T-cell (primary cell): ENCODE data around the gene ELMO1. TPM values are rescaled to one million over a fixed set of nuclear protein-coding genes. Genes with fewer than 3 reads are reported as not detected.

ENCODE experiments used
- ATAC-seq, 4 experiments: fragments of 200-7000 bp in 3 of 4; fragments of 150-1000 bp in 1 of 4; cut with Tn5 transposase; replicated peaks in 1 of 4; 1 replicate in 3 of 4; 2 replicates in 1 of 4; pipeline ENCODE4 v1.10.0; 2021; ENCODE audit warnings: moderate library complexity in 3 of 4, mild to moderate bottlenecking in 2 of 4, moderate number of reproducible peaks in 1 of 4
- CTCF ChIA-PET, 2 donors: fragments of 300-600 bp; sonication (Branson Sonifier 250); formaldehyde crosslinking; loops; one replicate each; lab custom pipeline; 2022; ENCODE audit warnings: antibody characterized with exemption in 2 of 2; lab: Charles Lee
- POLR2A ChIA-PET, 2 donors: fragments of 300-600 bp; sonication (Branson Sonifier 250); formaldehyde crosslinking; loops; one replicate each; lab custom pipeline; 2022; ENCODE audit warnings: antibody characterized with exemption in 2 of 2; lab: Charles Lee
- DNase-seq, 35 experiments: peaks; one replicate each; pipeline versions ENCODE4 v3.0.0 to v3.0.0-alpha.2; 2013 to 2023
- H3K27ac ChIP-seq: one replicate; pipeline ENCODE4 v1.5.1; 2013; ENCODE audit warnings: low read length
- H3K27me3 ChIP-seq, 2 experiments: replicated peaks in 1 of 2; 1 replicate in 1 of 2; 2 replicates in 1 of 2; pipeline versions ENCODE4 v1.6.1 to v1.7.0; 2013; ENCODE audit warnings: low read length in 1 of 2, mixed read lengths in 1 of 2; ENCODE audit not compliant: control insufficient read depth in 2 of 2, insufficient read depth in 2 of 2; ENCODE audit errors: extremely low read depth in 1 of 2
- H3K36me3 ChIP-seq, 2 donors: 1 replicate in 1 of 2; 2 replicates in 1 of 2; pipeline versions ENCODE4 v1.6.1 to v1.7.0; 2013; ENCODE audit warnings: low read length in 1 of 2; ENCODE audit not compliant: control insufficient read depth in 2 of 2, insufficient read depth in 1 of 2; ENCODE audit errors: extremely low read depth in 1 of 2
- H3K4me1 ChIP-seq, 2 experiments: 1 replicate in 1 of 2; 2 replicates in 1 of 2; pipeline versions ENCODE4 v1.6.1 to v1.7.0; 2013; ENCODE audit warnings: low read length in 2 of 2, mixed read lengths in 1 of 2; ENCODE audit not compliant: insufficient read depth in 2 of 2, control insufficient read depth in 1 of 2; ENCODE audit errors: extremely low read depth in 1 of 2
- H3K4me3 ChIP-seq, 2 donors: 1 replicate in 1 of 2; 2 replicates in 1 of 2; pipeline versions ENCODE4 v1.5.1 to v1.7.0; 2013; ENCODE audit warnings: mild to moderate bottlenecking in 2 of 2, low read length in 1 of 2, moderate library complexity in 1 of 2; ENCODE audit not compliant: control insufficient read depth in 1 of 2; ENCODE audit errors: extremely low read depth in 1 of 2
- H3K9me3 ChIP-seq: 2 replicates; pipeline ENCODE4 v1.7.0; 2013
- H3K27ac Mint-ChIP-seq, 2 donors: one replicate each; pipeline ENCODE4 v1.8.0; 2020 to 2021; ENCODE audit warnings: mild to moderate bottlenecking in 2 of 2, mixed read lengths in 2 of 2
- H3K27me3 Mint-ChIP-seq, 2 donors: one replicate each; pipeline ENCODE4 v1.8.0; 2021 to 2022; ENCODE audit warnings: mixed read lengths in 2 of 2
- H3K36me3 Mint-ChIP-seq: one replicate; pipeline ENCODE4 v1.8.0; 2021; ENCODE audit warnings: mixed read lengths
- H3K4me1 Mint-ChIP-seq, 3 donors: one replicate each; pipeline ENCODE4 v1.8.0; 2020 to 2022; ENCODE audit warnings: mixed read lengths in 3 of 3, mild to moderate bottlenecking in 1 of 3
- H3K4me3 Mint-ChIP-seq, 3 donors: one replicate each; pipeline ENCODE4 v1.8.0; 2020 to 2022; ENCODE audit warnings: mild to moderate bottlenecking in 3 of 3, mixed read lengths in 3 of 3, moderate library complexity in 3 of 3
- H3K9me3 Mint-ChIP-seq, 3 donors: one replicate each; pipeline ENCODE4 v1.8.0; 2020 to 2022; ENCODE audit warnings: mixed read lengths in 3 of 3
- WGBS: methylation state at CpG from one replicate; pipeline ENCODE4 v1.1.5; 2013; ENCODE audit warnings: missing lambda C conversion rate; ENCODE audit not compliant: insufficient coverage; 5-methylcytosine and 5-hydroxymethylcytosine counted together
- total RNA-seq, 35 experiments: library from RNA in 6 of 35; stranded (reverse) in 6 of 35; fragments of 120-200 nt in 1 of 35; gene quantifications; one replicate each; pipeline versions ENCODE4 v1.2.1 to v1.2.4 and lab custom pipeline; 2013 to 2026

ELMO1 gene
- total RNA-seq, 5 donors from 2014 or later (not counting 1 experiment from before 2014, with no cell fraction given), result 101 to 149 (median 113) TPM

DNA sequence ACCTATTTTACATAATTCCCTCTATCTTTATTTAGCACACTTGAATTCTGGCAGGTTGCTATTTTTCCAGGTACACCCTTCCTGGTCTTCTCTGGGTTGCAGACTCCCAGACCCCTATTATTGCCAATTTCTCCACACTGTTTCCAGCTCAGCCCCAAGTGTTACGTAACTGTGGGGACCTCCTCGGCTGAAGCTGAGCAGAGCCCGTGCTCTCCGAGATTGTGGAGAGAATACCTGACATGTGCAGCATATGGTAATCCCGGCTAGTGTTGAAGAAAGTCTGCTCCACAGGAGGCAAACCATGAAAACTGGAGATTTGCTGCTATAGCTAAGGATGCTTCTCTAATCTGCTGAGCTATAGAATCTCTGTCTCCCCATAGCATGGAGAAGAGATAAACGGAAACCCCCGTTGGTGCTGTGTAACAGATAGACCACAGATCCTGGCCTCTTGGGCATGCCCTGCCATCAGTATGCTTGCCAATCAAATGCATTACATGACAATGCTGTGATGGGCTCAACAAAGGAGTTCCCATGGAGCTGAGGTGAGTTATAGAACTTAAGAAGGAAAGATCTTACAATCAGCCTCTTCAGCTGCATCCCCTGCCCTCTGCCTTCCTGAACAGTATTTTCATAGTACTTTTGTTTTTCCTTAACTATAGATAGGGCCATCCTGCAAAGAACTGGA is 579.8 kb downstream of the ELMO1 start:
- peaks cover 0 to 19% of the 10 kb centered on the region in 2 experiments for H3K4me1 ChIP-seq
- 96% methylated on average over 7 of the region's 7 CpGs for WGBS
- CTCF ChIA-PET, result no interaction called here
- H3K36me3 ChIP-seq, result peaks cover 3 to 43% of the 10 kb centered on the region in 2 donors
- H3K27me3 ChIP-seq, result no peaks in the 10 kb centered on the region
- no peak overlapping the region for H3K27ac Mint-ChIP-seq
- no peak overlapping the region for H3K4me3 ChIP-seq
- H3K27me3 Mint-ChIP-seq, result no peaks in the 10 kb centered on the region
- no peak overlapping the region for H3K27ac ChIP-seq
- H3K36me3 Mint-ChIP-seq, result peaks cover 85% of the 10 kb centered on the region
- H3K4me1 Mint-ChIP-seq, result peaks cover 17 to 57% (median 39%) of the 10 kb centered on the region in 3 donors
- POLR2A ChIA-PET, result no interaction called here
- ATAC-seq (no peak), DNase-seq (no peak)
- no peaks in the 10 kb centered on the region for H3K9me3 Mint-ChIP-seq
- no peaks in the 10 kb centered on the region for H3K9me3 ChIP-seq
- H3K4me3 Mint-ChIP-seq, result no peak overlapping the region

DNA sequence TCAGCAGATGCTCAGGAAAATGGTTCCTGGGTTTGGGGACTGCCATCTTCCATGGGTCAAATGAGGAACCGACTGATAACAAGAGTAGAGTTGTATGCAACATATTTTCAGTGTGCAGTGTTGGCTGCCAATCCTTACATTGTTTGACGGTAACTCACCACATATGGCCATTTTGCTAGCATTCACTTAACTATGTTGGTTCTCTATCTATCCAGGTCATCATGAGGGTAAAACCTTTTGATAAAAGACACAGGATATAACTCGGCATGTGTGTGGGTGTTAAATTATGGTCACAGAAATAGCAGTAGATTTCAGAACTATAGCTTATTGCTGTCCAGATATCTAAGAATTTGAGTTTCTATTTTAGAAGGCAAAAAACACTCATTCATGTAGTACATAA is 583.6 kb downstream of the ELMO1 start:
- H3K27ac ChIP-seq, result peak overlapping the region; percentile 36
- peaks cover 18 to 53% (median 43%) of the 10 kb centered on the region in 3 donors for H3K4me1 Mint-ChIP-seq
- ChIA-PET POLR2A (no interaction called here), CTCF (no interaction called here)
- H3K9me3 ChIP-seq, result no peaks in the 10 kb centered on the region
- H3K4me1 ChIP-seq, result peaks cover 0 to 18% of the 10 kb centered on the region in 2 experiments
- peak in 2 of 4 experiments; percentile 32 to 44 for ATAC-seq
- no peaks in the 10 kb centered on the region for H3K27me3 Mint-ChIP-seq
- peaks cover 4 to 35% of the 10 kb centered on the region in 2 donors for H3K36me3 ChIP-seq
- WGBS, result 67% methylated on average over 1 of the region's 3 CpGs
- H3K27ac Mint-ChIP-seq, result peak overlapping the region; percentile 63 to 66
- H3K4me3 Mint-ChIP-seq, result no peak overlapping the region
- peaks cover 87% of the 10 kb centered on the region for H3K36me3 Mint-ChIP-seq
- no peak overlapping the region for H3K4me3 ChIP-seq
- DNase-seq, result peak in 1 of 35 experiments; percentile 34
- H3K27me3 ChIP-seq, result no peaks in the 10 kb centered on the region
- H3K9me3 Mint-ChIP-seq, result no peaks in the 10 kb centered on the region

DNA sequence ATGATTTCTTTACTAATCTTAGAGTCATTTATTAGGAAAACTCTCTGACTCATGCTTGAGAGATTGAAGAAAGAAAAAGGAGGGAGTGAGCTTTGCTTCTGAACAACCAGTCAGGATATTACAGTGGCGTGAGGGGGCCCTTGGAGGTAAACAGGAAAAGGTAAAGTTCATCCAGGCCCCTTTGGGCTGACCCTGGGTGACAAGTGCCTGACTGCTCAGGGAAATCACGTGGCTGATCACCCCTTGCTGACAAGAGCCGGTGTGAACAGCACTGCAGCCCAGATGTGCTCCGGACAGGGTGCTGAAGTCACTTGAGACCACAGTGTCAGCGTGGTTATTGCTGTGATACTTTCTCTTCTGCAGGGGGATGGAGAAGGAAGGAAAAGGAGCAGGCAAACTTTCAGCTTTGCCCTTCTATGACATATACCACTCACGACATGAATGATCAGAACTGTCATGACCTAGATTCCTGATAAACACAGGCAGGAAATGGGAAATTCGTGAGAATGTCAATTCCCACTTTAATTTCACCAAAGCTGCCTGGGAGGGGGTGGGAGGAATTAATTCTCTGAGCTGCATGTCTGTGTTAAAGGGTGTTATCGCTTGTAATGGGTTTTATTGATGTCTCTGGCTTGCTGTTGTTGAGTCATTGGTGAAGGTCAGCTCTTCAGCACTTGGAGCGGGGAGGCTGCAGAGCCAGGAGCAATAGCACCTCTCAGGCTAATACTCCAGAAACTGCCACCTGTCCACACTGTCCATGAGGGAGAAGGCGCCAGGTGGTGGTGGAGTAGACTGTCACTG is 584.6 kb downstream of the ELMO1 start:
- H3K27me3 Mint-ChIP-seq, result no peaks in the 10 kb centered on the region
- ChIA-PET POLR2A (interaction anchor here (0.5 to 0.7 kb wide), 2 partner anchors 14 to 383 kb away, joined by 3 to 7 read pairs; no protein-coding TSS in a partner anchor), CTCF (no interaction called here)
- H3K36me3 Mint-ChIP-seq, result peaks cover 87% of the 10 kb centered on the region
- H3K9me3 Mint-ChIP-seq, result no peaks in the 10 kb centered on the region
- WGBS, result 68% methylated on average over 3 of the region's 10 CpGs
- peaks cover 4 to 40% of the 10 kb centered on the region in 2 donors for H3K36me3 ChIP-seq
- ATAC-seq (peak in 3 of 4 experiments; percentile 31 to 64 (median 60)), DNase-seq (peak in 31 of 35 experiments; percentile 4 to 55 (median 23))
- no peaks in the 10 kb centered on the region for H3K9me3 ChIP-seq
- H3K27ac Mint-ChIP-seq, result peak overlapping the region; percentile 63 to 66
- H3K4me1 ChIP-seq, result peaks cover 0 to 18% of the 10 kb centered on the region in 2 experiments
- no peaks in the 10 kb centered on the region for H3K27me3 ChIP-seq
- no peak overlapping the region for H3K4me3 ChIP-seq
- peaks cover 14 to 53% (median 43%) of the 10 kb centered on the region in 3 donors for H3K4me1 Mint-ChIP-seq
- H3K4me3 Mint-ChIP-seq, result peak overlapping the region in 1 of 3 donors; percentile 10
- peak overlapping the region; percentile 37 for H3K27ac ChIP-seq

DNA sequence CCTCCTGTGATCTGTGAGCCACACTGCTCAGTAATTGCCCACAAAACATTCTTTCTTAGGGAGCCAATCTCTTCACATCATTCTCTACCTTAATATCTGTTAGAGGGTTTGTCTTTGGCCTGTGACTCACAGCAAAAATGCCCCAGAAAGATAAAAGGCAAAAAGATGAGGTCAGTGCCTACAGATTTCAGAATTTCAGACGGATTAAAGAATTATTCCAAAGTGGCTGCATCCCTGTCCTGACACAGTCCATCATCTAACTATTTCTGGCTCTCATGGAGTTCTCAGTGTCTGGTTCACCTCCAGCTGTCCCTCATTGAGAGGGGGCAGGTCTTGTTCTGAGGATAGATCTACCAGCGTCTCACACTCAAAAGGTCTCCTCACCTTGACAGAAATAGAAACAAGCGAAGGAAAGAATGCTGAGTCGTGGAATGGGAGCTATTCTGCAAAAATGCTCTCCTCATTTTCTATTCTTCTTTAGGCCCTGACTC is 585.8 kb downstream of the ELMO1 start:
- Histone ChIP-seq H3K36me3 (peaks cover 4 to 49% of the 10 kb centered on the region in 2 donors), H3K27me3 (no peaks in the 10 kb centered on the region), H3K4me1 (peaks cover 0 to 18% of the 10 kb centered on the region in 2 experiments), H3K27ac (no peak overlapping the region), H3K4me3 (no peak overlapping the region), H3K9me3 (no peaks in the 10 kb centered on the region)
- 100% methylated on average over 2 of the region's 4 CpGs for WGBS
- Mint-ChIP-seq H3K27ac (no peak overlapping the region), H3K27me3 (no peaks in the 10 kb centered on the region), H3K9me3 (peaks cover 0 to 4% (median 0%) of the 10 kb centered on the region in 3 donors), H3K36me3 (peaks cover 88% of the 10 kb centered on the region), H3K4me1 (peaks cover 14 to 46% (median 41%) of the 10 kb centered on the region in 3 donors), H3K4me3 (no peak overlapping the region)
- ChIA-PET CTCF (no interaction called here), POLR2A (no interaction called here)
- DNase-seq, result no peak
- ATAC-seq, result no peak

DNA sequence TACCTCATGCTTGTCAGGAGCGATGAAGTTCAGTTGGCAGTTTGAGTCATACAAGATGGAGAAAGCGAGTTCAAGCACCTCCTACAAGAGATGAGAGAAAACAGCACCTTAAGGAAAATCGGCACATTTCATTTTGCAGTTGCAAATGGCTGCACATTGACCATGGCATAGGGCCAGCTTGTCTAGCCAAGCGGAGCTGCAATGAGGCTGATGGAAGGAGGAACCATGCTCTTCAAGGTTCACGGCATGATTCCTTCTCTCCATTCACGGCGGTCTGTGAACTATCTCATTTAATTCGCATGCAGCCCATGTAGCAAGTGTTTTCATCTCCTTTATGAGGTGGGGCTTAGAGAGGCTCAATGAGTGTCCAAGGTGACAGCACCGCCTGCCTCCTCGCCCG is 587.0 kb downstream of the ELMO1 start:
- POLR2A ChIA-PET, result interaction anchor here in 1 of 2 donors (0.5 kb wide), 1 partner anchor 27 kb away, joined by 3 read pairs; no protein-coding TSS in a partner anchor
- Mint-ChIP-seq H3K36me3 (peaks cover 89% of the 10 kb centered on the region), H3K27ac (no peak overlapping the region), H3K4me1 (peaks cover 14 to 35% (median 30%) of the 10 kb centered on the region in 3 donors), H3K27me3 (no peaks in the 10 kb centered on the region), H3K4me3 (no peak overlapping the region), H3K9me3 (peaks cover 0 to 4% (median 0%) of the 10 kb centered on the region in 3 donors)
- CTCF ChIA-PET, result no interaction called here
- peaks cover 4 to 50% of the 10 kb centered on the region in 2 donors for H3K36me3 ChIP-seq
- H3K9me3 ChIP-seq, result no peaks in the 10 kb centered on the region
- H3K27ac ChIP-seq, result no peak overlapping the region
- no peaks in the 10 kb centered on the region for H3K27me3 ChIP-seq
- no peak for ATAC-seq
- H3K4me1 ChIP-seq, result peaks cover 0 to 14% of the 10 kb centered on the region in 2 experiments
- 96% methylated on average over 5 of the region's 11 CpGs for WGBS
- H3K4me3 ChIP-seq, result no peak overlapping the region
- no peak for DNase-seq

DNA sequence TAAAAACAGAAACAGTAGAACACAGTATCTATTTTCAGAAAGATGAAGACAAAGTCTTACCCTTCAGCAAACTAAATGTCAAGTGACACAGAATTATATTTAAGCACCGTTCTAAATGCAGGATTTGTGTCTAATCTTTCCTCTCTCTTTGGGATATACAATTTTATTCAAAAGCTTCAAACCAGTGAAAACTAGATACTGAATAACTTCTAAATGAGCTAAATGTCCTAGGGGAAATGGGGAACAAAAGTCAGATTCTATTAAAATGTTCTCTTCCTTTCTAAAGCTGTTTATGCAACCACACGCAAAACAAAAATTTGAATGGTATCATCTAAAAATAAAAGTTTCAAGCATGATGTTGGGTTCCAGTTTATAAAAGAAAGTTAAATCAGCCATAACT is 588.0 kb downstream of the ELMO1 start:
- ChIA-PET POLR2A (no interaction called here), CTCF (interaction anchor here in 1 of 2 donors (0.7 kb wide), 1 partner anchor 179 kb away, joined by 3 read pairs; no protein-coding TSS in a partner anchor)
- WGBS, result no CpG with 5 or more reads among the region's 2 CpGs
- peaks cover 97% of the 10 kb centered on the region for H3K36me3 Mint-ChIP-seq
- peaks cover 0 to 12% of the 10 kb centered on the region in 2 experiments for H3K4me1 ChIP-seq
- H3K27ac Mint-ChIP-seq, result no peak overlapping the region
- no peak overlapping the region for H3K27ac ChIP-seq
- H3K36me3 ChIP-seq, result peaks cover 4 to 57% of the 10 kb centered on the region in 2 donors
- peaks cover 0 to 4% (median 0%) of the 10 kb centered on the region in 3 donors for H3K9me3 Mint-ChIP-seq
- H3K9me3 ChIP-seq, result no peaks in the 10 kb centered on the region
- no peak overlapping the region for H3K4me3 Mint-ChIP-seq
- DNase-seq (no peak), ATAC-seq (no peak)
- H3K27me3 ChIP-seq, result no peaks in the 10 kb centered on the region
- H3K4me3 ChIP-seq, result no peak overlapping the region
- peaks cover 14 to 26% (median 22%) of the 10 kb centered on the region in 3 donors for H3K4me1 Mint-ChIP-seq
- H3K27me3 Mint-ChIP-seq, result no peaks in the 10 kb centered on the region
